GM18907 (cell line): ENCODE results near the gene CDKN1A.

Experiments used
- ATAC-seq: cut with Tn5 transposase; IDR thresholded peaks from one replicate; pipeline ENCODE4 v1.9.1; 2021; ENCODE audit warnings: mild to moderate bottlenecking, moderate library complexity; ENCODE audit not compliant: unreplicated experiment

The CDKN1A gene

DNA sequence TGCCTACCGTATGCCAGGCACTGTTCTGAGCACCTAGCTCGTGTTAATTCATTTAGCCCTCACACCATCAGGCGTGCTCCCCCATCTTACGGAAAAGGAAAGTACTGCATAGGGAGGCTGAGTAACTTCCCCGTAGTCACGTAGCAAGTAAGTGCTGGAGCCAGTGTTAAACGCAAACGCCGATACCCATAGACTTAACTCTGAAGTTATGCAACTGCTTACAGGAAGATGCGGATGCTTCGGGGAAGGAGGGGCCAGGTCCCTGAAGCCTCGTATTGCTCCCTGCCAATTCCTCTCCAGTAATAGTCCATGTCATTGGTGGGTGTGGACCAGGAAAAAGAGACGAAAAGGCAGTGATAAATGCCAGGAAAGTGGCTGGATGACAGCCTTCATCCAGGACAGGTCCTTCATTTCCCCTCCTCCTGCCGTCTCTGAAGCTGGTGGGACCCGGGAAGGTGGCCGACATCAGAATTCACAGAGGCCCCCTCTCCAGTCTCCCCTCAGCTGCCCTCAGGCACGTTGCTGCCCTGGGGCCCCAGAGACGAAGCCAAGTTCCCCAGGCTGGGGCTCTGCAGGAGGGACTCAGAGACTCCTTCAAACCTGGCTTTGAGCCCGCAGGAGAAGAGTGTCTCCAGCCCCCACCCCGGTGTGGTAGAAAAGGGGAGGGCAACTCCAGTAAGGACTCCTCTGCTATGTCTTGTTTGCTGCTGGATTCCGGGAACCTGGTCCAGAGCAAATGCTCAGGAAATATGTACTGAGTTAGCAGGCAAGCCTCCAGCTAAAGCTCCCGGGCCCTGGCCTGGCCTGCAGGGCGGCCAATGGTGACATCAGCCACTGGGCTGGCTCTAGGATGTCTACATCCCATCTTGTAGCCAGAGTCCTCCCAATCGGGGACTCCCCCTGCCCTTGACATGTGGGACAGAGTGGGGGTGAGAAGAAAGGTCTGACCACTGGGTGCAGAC is 56.9 kb downstream of the CDKN1A start:
- no peak for ATAC-seq
